Large intestine (tissue), 3 donors: Measurements from ENCODE around the gene KIAA1210. TPM values are rescaled to one million over a fixed set of nuclear protein-coding genes. Genes with fewer than 3 reads are reported as not detected.

Experiments used
- DNase-seq, 2 donors: peaks; one replicate each; pipeline versions ENCODE4 v3.0.0 to v3.0.0-alpha.2; 2013
- H3K27ac ChIP-seq: one replicate; pipeline ENCODE4 v1.5.1; 2013; ENCODE audit warnings: low read length
- H3K27me3 ChIP-seq: 2 replicates; pipeline ENCODE4 v1.6.1; 2013; ENCODE audit warnings: low read length; ENCODE audit not compliant: control insufficient read depth, insufficient read depth
- H3K36me3 ChIP-seq: 2 replicates; pipeline ENCODE4 v1.6.1; 2013; ENCODE audit warnings: low read length; ENCODE audit not compliant: control insufficient read depth, insufficient read depth
- H3K4me1 ChIP-seq: one replicate; pipeline ENCODE4 v1.6.1; 2013; ENCODE audit warnings: low read length; ENCODE audit not compliant: control insufficient read depth, insufficient read depth
- H3K4me3 ChIP-seq: one replicate; pipeline ENCODE4 v1.5.1; 2013; ENCODE audit warnings: low read length
- H3K9me3 ChIP-seq: one replicate; pipeline ENCODE4 v1.6.1; 2013; ENCODE audit warnings: mild to moderate bottlenecking, low read depth, low read length, moderate library complexity; ENCODE audit not compliant: control insufficient read depth
- WGBS: methylation state at CpG from one replicate; pipeline ENCODE4 v1.1.5; 2013; ENCODE audit warnings: low lambda C conversion rate; ENCODE audit not compliant: insufficient coverage; 5-methylcytosine and 5-hydroxymethylcytosine counted together
- polyA plus RNA-seq: library from polyadenylated mRNA; unstranded; fragments of 120-200 nt; gene quantifications from one replicate; pipeline ENCODE4 v1.2.1, GENCODE V29; 2013

The KIAA1210 gene
- polyA plus RNA-seq, 1 donor = 0.03 TPM

- no peak within 1 kb of the TSS for H3K4me3 ChIP-seq
- no peak within 1 kb of the TSS for H3K27ac ChIP-seq
- H3K36me3 ChIP-seq = no peaks in the 10 kb centered on the region
- no peaks in the 10 kb centered on the region for H3K4me1 ChIP-seq
- no peaks in the 10 kb centered on the region for H3K27me3 ChIP-seq
- no CpG with 5 or more reads among the region's 6 CpGs for WGBS
- no peak for DNase-seq
- no peaks in the 10 kb centered on the region for H3K9me3 ChIP-seq
Measured at GRCh38 chrX:119072744-119073143, 54.9 kb downstream of the KIAA1210 start, which contains the start of gene CT47C1. TSS of gene CT47C1 (plus strand) at chrX:119072993. CDS start at chrX:119073226, 233 bp downstream.

GRCh38 chrX:119071381-119071780 is 56.2 kb downstream of the KIAA1210 start:
- DNase-seq = no peak
- Histone ChIP-seq H3K4me3 (no peak overlapping the region), H3K27ac (no peak overlapping the region), H3K36me3 (no peaks in the 10 kb centered on the region), H3K4me1 (no peaks in the 10 kb centered on the region), H3K27me3 (no peaks in the 10 kb centered on the region), H3K9me3 (no peaks in the 10 kb centered on the region)
- no CpG with 5 or more reads among the region's 2 CpGs for WGBS

GRCh38 chrX:119069762-119070161 is 57.9 kb downstream of the KIAA1210 start:
- H3K27ac ChIP-seq = no peak overlapping the region
- H3K27me3 ChIP-seq = no peaks in the 10 kb centered on the region
- WGBS = 83% methylated on average over 1 of the region's 1 CpG
- no peak overlapping the region for H3K4me3 ChIP-seq
- no peak for DNase-seq
- no peaks in the 10 kb centered on the region for H3K36me3 ChIP-seq
- H3K4me1 ChIP-seq = no peaks in the 10 kb centered on the region
- H3K9me3 ChIP-seq = no peaks in the 10 kb centered on the region

- no peak for DNase-seq
- no CpG with 5 or more reads among the region's 1 CpG for WGBS
Measured at GRCh38 chrX:119069128-119069527, 58.5 kb downstream of the KIAA1210 start.

GRCh38 chrX:119067023-119067739 is 60.4 kb downstream of the KIAA1210 start:
- DNase-seq = peak; percentile 22 to 31
- no CpG with 5 or more reads among the region's 7 CpGs for WGBS
- Histone ChIP-seq H3K36me3 (no peaks in the 10 kb centered on the region), H3K27ac (no peak overlapping the region), H3K4me3 (no peak overlapping the region), H3K27me3 (no peaks in the 10 kb centered on the region), H3K9me3 (no peaks in the 10 kb centered on the region), H3K4me1 (no peaks in the 10 kb centered on the region)

More at GRCh38 chrX:119069128-119069527, 58.5 kb downstream of the KIAA1210 start:
- no peaks in the 10 kb centered on the region for H3K27me3 ChIP-seq
- H3K9me3 ChIP-seq = no peaks in the 10 kb centered on the region
- H3K27ac ChIP-seq = no peak overlapping the region
- no peaks in the 10 kb centered on the region for H3K36me3 ChIP-seq
- H3K4me1 ChIP-seq = no peaks in the 10 kb centered on the region
- no peak overlapping the region for H3K4me3 ChIP-seq

GRCh38 chrX:119063428-119063827 is 64.2 kb downstream of the KIAA1210 start:
- DNase-seq = no peak
- no peaks in the 10 kb centered on the region for H3K9me3 ChIP-seq
- WGBS = 100% methylated on average over 1 of the region's 7 CpGs
- no peaks in the 10 kb centered on the region for H3K27me3 ChIP-seq
- H3K4me3 ChIP-seq = no peak overlapping the region
- H3K4me1 ChIP-seq = no peaks in the 10 kb centered on the region
- no peaks in the 10 kb centered on the region for H3K36me3 ChIP-seq
- H3K27ac ChIP-seq = no peak overlapping the region

GRCh38 chrX:119062750-119063374 is 64.8 kb downstream of the KIAA1210 start:
- H3K9me3 ChIP-seq = no peaks in the 10 kb centered on the region

GRCh38 chrX:119055687-119056086 is 71.9 kb downstream of the KIAA1210 start:
- no peak overlapping the region for H3K27ac ChIP-seq
- no CpG with 5 or more reads among the region's 2 CpGs for WGBS
- H3K9me3 ChIP-seq = no peaks in the 10 kb centered on the region
- H3K27me3 ChIP-seq = no peaks in the 10 kb centered on the region
- no peaks in the 10 kb centered on the region for H3K4me1 ChIP-seq
- no peak for DNase-seq
- no peaks in the 10 kb centered on the region for H3K36me3 ChIP-seq
- H3K4me3 ChIP-seq = no peak overlapping the region

More at GRCh38 chrX:119062750-119063374, 64.8 kb downstream of the KIAA1210 start:
- Histone ChIP-seq H3K4me1 (no peaks in the 10 kb centered on the region), H3K36me3 (no peaks in the 10 kb centered on the region), H3K4me3 (no peak overlapping the region), H3K27me3 (no peaks in the 10 kb centered on the region), H3K27ac (no peak overlapping the region)
- WGBS = no CpG with 5 or more reads among the region's 6 CpGs
- DNase-seq = no peak

GRCh38 chrX:119045884-119046283 is 81.7 kb downstream of the KIAA1210 start:
- Histone ChIP-seq H3K36me3 (no peaks in the 10 kb centered on the region), H3K4me3 (no peak overlapping the region), H3K4me1 (no peaks in the 10 kb centered on the region), H3K9me3 (no peaks in the 10 kb centered on the region), H3K27ac (no peak overlapping the region), H3K27me3 (no peaks in the 10 kb centered on the region)
- DNase-seq = no peak
- WGBS = no CpG with 5 or more reads among the region's 2 CpGs

GRCh38 chrX:119042996-119043395 is 84.6 kb downstream of the KIAA1210 start:
- no peaks in the 10 kb centered on the region for H3K27me3 ChIP-seq
- H3K27ac ChIP-seq = no peak overlapping the region
- H3K4me3 ChIP-seq = no peak overlapping the region
- no CpG with 5 or more reads among the region's 1 CpG for WGBS
- no peaks in the 10 kb centered on the region for H3K36me3 ChIP-seq
- H3K4me1 ChIP-seq = no peaks in the 10 kb centered on the region
- DNase-seq = no peak
- no peaks in the 10 kb centered on the region for H3K9me3 ChIP-seq
